Neural cell (in vitro differentiated cells): ENCODE data around the gene SOX5. TPM values are rescaled to one million over a fixed set of nuclear protein-coding genes. Genes with fewer than 3 reads are reported as not detected.

Experiments
- H2AFZ ChIP-seq: fragments of 200-600, 300-800 bp; sonication (generic), shearing (Covaris generic); 2 replicates; pipeline ENCODE4 v1.6.0; 2014; ENCODE audit warnings: low read depth, mild to moderate bottlenecking, antibody characterized with exemption, low read length, moderate library complexity
- H3F3A ChIP-seq: fragments of 200-600 bp; shearing (Covaris generic); 2 replicates; pipeline ENCODE4 v1.6.1; 2016; ENCODE audit warnings: mild to moderate bottlenecking, moderate library complexity, mixed read lengths, antibody characterized with exemption, low read length; ENCODE audit not compliant: insufficient read depth, poor library complexity, severe bottlenecking
- H3K27ac ChIP-seq: fragments of 200-600, 300-800 bp; sonication (generic), shearing (Covaris generic); 2 replicates; pipeline ENCODE4 v1.5.1; 2014; ENCODE audit warnings: mild to moderate bottlenecking, low read length, moderate library complexity
- H3K27me3 ChIP-seq: fragments of 300-800, 200-600 bp; sonication (generic), shearing (Covaris generic); 2 replicates; pipeline ENCODE4 v1.6.0; 2014; ENCODE audit warnings: mild to moderate bottlenecking, low read depth, low read length, moderate library complexity; ENCODE audit not compliant: insufficient read depth
- H3K36me3 ChIP-seq: fragments of 300-800, 200-600 bp; sonication (generic), shearing (Covaris generic); 2 replicates; pipeline ENCODE4 v1.5.1; 2014; ENCODE audit warnings: mild to moderate bottlenecking, antibody characterized with exemption, low read length, moderate library complexity; ENCODE audit not compliant: insufficient read depth
- H3K4me2 ChIP-seq: fragments of 300-800, 200-600 bp; sonication (generic), shearing (Covaris generic); 2 replicates; pipeline ENCODE4 v1.6.0; 2014; ENCODE audit warnings: mild to moderate bottlenecking, low read length
- H3K4me3 ChIP-seq: fragments of 300-800, 200-600 bp; sonication (generic), shearing (Covaris generic); 2 replicates; pipeline ENCODE4 v1.5.1; 2014; ENCODE audit warnings: mild to moderate bottlenecking, low read length, moderate library complexity
- H3K79me2 ChIP-seq: fragments of 200-600 bp; shearing (Covaris generic); replicated peaks from 2 replicates; pipeline ENCODE4 v1.6.0; 2014; ENCODE audit warnings: mild to moderate bottlenecking, low read length, moderate library complexity; ENCODE audit not compliant: insufficient read depth
- H3K9ac ChIP-seq: fragments of 300-800, 200-600 bp; sonication (generic), shearing (Covaris generic); 2 replicates; pipeline ENCODE4 v1.6.1; 2016; ENCODE audit warnings: mild to moderate bottlenecking, low read length, mixed read lengths
- H3K9me2 ChIP-seq: fragments of 200-600 bp; shearing (Covaris generic); 2 replicates; pipeline ENCODE4 v1.6.1; 2016; ENCODE audit warnings: mild to moderate bottlenecking, low read length, mixed read lengths; ENCODE audit not compliant: insufficient read depth
- H3K9me3 ChIP-seq: fragments of 200-600, 300-800 bp; sonication (generic), shearing (Covaris generic); 2 replicates; pipeline ENCODE4 v1.6.1; 2016; ENCODE audit warnings: mild to moderate bottlenecking, mixed run types, low read length, moderate library complexity, mixed read lengths
- H4K20me1 ChIP-seq: fragments of 200-600 bp; shearing (Covaris generic); 2 replicates; pipeline ENCODE4 v1.6.1; 2016; ENCODE audit warnings: mild to moderate bottlenecking, mixed run types; ENCODE audit not compliant: insufficient read depth
- EP300 ChIP-seq: fragments of 450-650 bp; conservative IDR thresholded peaks from 2 replicates; pipeline ENCODE4 v1.6.1; 2014; ENCODE audit warnings: antibody characterized with exemption, mild to moderate bottlenecking, moderate library complexity; ENCODE audit not compliant: poor library complexity, severe bottlenecking
- EZH2 ChIP-seq: fragments of 200-600, 300-800 bp; shearing (Covaris generic), sonication (generic); IDR thresholded peaks from 2 replicates; pipeline ENCODE4 v1.6.1; 2014; ENCODE audit warnings: antibody characterized with exemption, low read length, borderline replicate concordance, mild to moderate bottlenecking; ENCODE audit not compliant: insufficient read depth, poor library complexity, severe bottlenecking
- MXI1 ChIP-seq: fragments of 450-650 bp; conservative IDR thresholded peaks from 2 replicates; pipeline ENCODE4 v1.6.1; 2014; ENCODE audit warnings: antibody characterized with exemption, mild to moderate bottlenecking; ENCODE audit not compliant: poor library complexity, severe bottlenecking
- POLR2AphosphoS5 ChIP-seq: IDR thresholded peaks from 2 replicates; pipeline ENCODE4 v1.6.1; 2012
- RAD21 ChIP-seq: fragments of 450-650 bp; conservative IDR thresholded peaks from 2 replicates; pipeline ENCODE4 v1.6.1; 2014; ENCODE audit warnings: antibody characterized with exemption, mild to moderate bottlenecking, moderate library complexity
- SMC3 ChIP-seq: fragments of 450-650 bp; conservative IDR thresholded peaks from 2 replicates; pipeline ENCODE4 v1.6.1; 2014; ENCODE audit warnings: antibody characterized with exemption, mild to moderate bottlenecking, moderate library complexity; ENCODE audit not compliant: poor library complexity
- TAF1 ChIP-seq: IDR thresholded peaks from 2 replicates; pipeline ENCODE4 v1.6.1; 2012; ENCODE audit warnings: low read depth
- polyA plus RNA-seq: library from polyadenylated mRNA; depleted of rRNA; stranded (reverse); fragments of >200 nt; gene quantifications from 2 replicates; pipeline ENCODE4 v1.2.3, GENCODE V29; 2014
- TF ChIP-seq, protein P1 (sequence below): fragments of 450-650 bp; IDR thresholded peaks from 2 replicates; pipeline ENCODE4 v1.5.1; 2014; ENCODE audit warnings: antibody characterized with exemption, mild to moderate bottlenecking, moderate library complexity; ENCODE audit not compliant: poor library complexity, severe bottlenecking
- TF ChIP-seq, protein P2 (sequence below): IDR thresholded peaks from 2 replicates; pipeline ENCODE4 v1.6.1; 2012; ENCODE audit warnings: borderline replicate concordance

Gene SOX5
- polyA plus RNA-seq, 1 donor from 2014 or later, result 1.8 TPM

DNA sequence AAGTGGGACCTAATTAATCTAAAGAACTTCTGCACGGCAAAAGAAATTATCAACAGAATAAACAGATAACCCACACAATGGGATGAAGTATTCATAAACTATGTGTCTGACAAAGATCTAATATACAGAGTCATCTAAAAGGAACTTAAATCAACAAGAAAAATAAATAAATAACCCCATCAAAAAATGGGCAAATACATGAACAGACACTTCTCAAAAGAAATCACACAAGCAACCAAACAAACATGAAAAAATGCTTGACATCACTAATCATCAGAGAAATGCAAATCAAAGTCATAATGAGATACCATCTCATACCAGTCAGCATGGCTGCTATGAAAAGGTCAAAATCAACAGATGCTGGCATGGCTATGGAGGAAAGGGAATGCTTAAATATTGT is 466.9 kb downstream of the SOX5 start:
- no peaks in the 10 kb centered on the region for H3F3A ChIP-seq
- no peaks in the 10 kb centered on the region for H3K9me2 ChIP-seq
- no peaks in the 10 kb centered on the region for H3K27me3 ChIP-seq
- no peak overlapping the region for H2AFZ ChIP-seq
- no peak overlapping the region for H3K9ac ChIP-seq
- H3K27ac ChIP-seq, result no peak overlapping the region
- TF ChIP-seq POLR2AphosphoS5 (no peak), RAD21 (no peak), SMC3 (no peak), MXI1 (no peak), EZH2 (no peak), TAF1 (no peak), EP300 (no peak)
- TF ChIP-seq, protein P1, sequence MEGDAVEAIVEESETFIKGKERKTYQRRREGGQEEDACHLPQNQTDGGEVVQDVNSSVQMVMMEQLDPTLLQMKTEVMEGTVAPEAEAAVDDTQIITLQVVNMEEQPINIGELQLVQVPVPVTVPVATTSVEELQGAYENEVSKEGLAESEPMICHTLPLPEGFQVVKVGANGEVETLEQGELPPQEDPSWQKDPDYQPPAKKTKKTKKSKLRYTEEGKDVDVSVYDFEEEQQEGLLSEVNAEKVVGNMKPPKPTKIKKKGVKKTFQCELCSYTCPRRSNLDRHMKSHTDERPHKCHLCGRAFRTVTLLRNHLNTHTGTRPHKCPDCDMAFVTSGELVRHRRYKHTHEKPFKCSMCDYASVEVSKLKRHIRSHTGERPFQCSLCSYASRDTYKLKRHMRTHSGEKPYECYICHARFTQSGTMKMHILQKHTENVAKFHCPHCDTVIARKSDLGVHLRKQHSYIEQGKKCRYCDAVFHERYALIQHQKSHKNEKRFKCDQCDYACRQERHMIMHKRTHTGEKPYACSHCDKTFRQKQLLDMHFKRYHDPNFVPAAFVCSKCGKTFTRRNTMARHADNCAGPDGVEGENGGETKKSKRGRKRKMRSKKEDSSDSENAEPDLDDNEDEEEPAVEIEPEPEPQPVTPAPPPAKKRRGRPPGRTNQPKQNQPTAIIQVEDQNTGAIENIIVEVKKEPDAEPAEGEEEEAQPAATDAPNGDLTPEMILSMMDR, result no peak
- TF ChIP-seq, protein P2, sequence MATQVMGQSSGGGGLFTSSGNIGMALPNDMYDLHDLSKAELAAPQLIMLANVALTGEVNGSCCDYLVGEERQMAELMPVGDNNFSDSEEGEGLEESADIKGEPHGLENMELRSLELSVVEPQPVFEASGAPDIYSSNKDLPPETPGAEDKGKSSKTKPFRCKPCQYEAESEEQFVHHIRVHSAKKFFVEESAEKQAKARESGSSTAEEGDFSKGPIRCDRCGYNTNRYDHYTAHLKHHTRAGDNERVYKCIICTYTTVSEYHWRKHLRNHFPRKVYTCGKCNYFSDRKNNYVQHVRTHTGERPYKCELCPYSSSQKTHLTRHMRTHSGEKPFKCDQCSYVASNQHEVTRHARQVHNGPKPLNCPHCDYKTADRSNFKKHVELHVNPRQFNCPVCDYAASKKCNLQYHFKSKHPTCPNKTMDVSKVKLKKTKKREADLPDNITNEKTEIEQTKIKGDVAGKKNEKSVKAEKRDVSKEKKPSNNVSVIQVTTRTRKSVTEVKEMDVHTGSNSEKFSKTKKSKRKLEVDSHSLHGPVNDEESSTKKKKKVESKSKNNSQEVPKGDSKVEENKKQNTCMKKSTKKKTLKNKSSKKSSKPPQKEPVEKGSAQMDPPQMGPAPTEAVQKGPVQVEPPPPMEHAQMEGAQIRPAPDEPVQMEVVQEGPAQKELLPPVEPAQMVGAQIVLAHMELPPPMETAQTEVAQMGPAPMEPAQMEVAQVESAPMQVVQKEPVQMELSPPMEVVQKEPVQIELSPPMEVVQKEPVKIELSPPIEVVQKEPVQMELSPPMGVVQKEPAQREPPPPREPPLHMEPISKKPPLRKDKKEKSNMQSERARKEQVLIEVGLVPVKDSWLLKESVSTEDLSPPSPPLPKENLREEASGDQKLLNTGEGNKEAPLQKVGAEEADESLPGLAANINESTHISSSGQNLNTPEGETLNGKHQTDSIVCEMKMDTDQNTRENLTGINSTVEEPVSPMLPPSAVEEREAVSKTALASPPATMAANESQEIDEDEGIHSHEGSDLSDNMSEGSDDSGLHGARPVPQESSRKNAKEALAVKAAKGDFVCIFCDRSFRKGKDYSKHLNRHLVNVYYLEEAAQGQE, result no peak
- no peaks in the 10 kb centered on the region for H3K79me2 ChIP-seq
- peaks cover 4% of the 10 kb centered on the region for H3K9me3 ChIP-seq
- H3K4me2 ChIP-seq, result no peak overlapping the region
- no peak overlapping the region for H3K4me3 ChIP-seq
- no peaks in the 10 kb centered on the region for H3K36me3 ChIP-seq
- no peaks in the 10 kb centered on the region for H4K20me1 ChIP-seq
